Measurements from ENCODE around the gene UBXN4.

The UBXN4 gene

GRCh38 chr2:135815269-135815668, 73.6 kb downstream of the UBXN4 start:
- no peak for DNase-seq

GRCh38 chr2:135817466-135817865, 75.8 kb downstream of the UBXN4 start:
- no peak for DNase-seq

GRCh38 chr2:135817951-135818350, 76.3 kb downstream of the UBXN4 start:
- no peak for DNase-seq

GRCh38 chr2:135818937-135819610, 77.4 kb downstream of the UBXN4 start:
- peak; percentile 74 to 79 for DNase-seq

- DNase-seq = peak; percentile 91 to 92
These were observed 78.5 kb downstream of the UBXN4 start for GRCh38 chr2:135820003-135820618.

GRCh38 chr2:135821190-135821589, 79.5 kb downstream of the UBXN4 start:
- DNase-seq = no peak

- no peak for DNase-seq
These were observed 81.2 kb downstream of the UBXN4 start for GRCh38 chr2:135822855-135823254.

GRCh38 chr2:135825131-135825530, 83.5 kb downstream of the UBXN4 start:
- DNase-seq = no peak

- DNase-seq = no peak
These were observed 84.0 kb downstream of the UBXN4 start for GRCh38 chr2:135825550-135826176.

- DNase-seq = no peak
These were observed 84.9 kb downstream of the UBXN4 start for GRCh38 chr2:135826544-135826943.

- DNase-seq = no peak
These were observed 87.9 kb downstream of the UBXN4 start for GRCh38 chr2:135829378-135830135.

GRCh38 chr2:135831180-135831812, 89.6 kb downstream of the UBXN4 start:
- DNase-seq = peak in 1 of 2 experiments; percentile 1

GRCh38 chr2:135832891-135833290, 91.2 kb downstream of the UBXN4 start:
- peak in 1 of 2 experiments; percentile 8 for DNase-seq
